GM18502 (cell line): ENCODE results near the gene NAV1.

Source experiments
- ATAC-seq: cut with Tn5 transposase; IDR thresholded peaks from one replicate; pipeline ENCODE4 v1.9.1; 2021; ENCODE audit warnings: mild to moderate bottlenecking; ENCODE audit not compliant: unreplicated experiment, poor library complexity

The NAV1 gene

GRCh38 chr1:201502511-201502857 lies 36.4 kb upstream of the NAV1 start:
- ATAC-seq, result no peak

GRCh38 chr1:201503397-201504176 lies 35.3 kb upstream of the NAV1 start:
- no peak for ATAC-seq

GRCh38 chr1:201504179-201504631 lies 34.7 kb upstream of the NAV1 start:
- ATAC-seq, result no peak

- no peak for ATAC-seq
Observed at GRCh38 chr1:201504799-201505502, 34.0 kb upstream of the NAV1 start.

- ATAC-seq, result no peak
Observed at GRCh38 chr1:201505503-201505890, 33.4 kb upstream of the NAV1 start.

- ATAC-seq, result no peak
Observed at GRCh38 chr1:201506092-201506491, 32.8 kb upstream of the NAV1 start.

- peak; percentile 90 for ATAC-seq
Observed at GRCh38 chr1:201506557-201507359, 32.2 kb upstream of the NAV1 start, which contains the start of gene CSRP1. TSS of gene CSRP1 (minus strand) at chr1:201507123. CDS start at chr1:201496303, 10,820 bp downstream.

- peak; percentile 1 for ATAC-seq
Observed at GRCh38 chr1:201507360-201507675, 31.6 kb upstream of the NAV1 start.

GRCh38 chr1:201508809-201509208 lies 30.1 kb upstream of the NAV1 start:
- no peak for ATAC-seq

- ATAC-seq, result no peak
Observed at GRCh38 chr1:201509601-201510374, 29.1 kb upstream of the NAV1 start.

- ATAC-seq, result no peak
Observed at GRCh38 chr1:201510734-201511133, 28.2 kb upstream of the NAV1 start.

GRCh38 chr1:201511396-201511940 lies 27.5 kb upstream of the NAV1 start:
- no peak for ATAC-seq

- ATAC-seq, result peak; percentile 42
Observed at GRCh38 chr1:201511941-201512539, 26.9 kb upstream of the NAV1 start.

GRCh38 chr1:201513498-201514243 lies 25.3 kb upstream of the NAV1 start:
- no peak for ATAC-seq

- no peak for ATAC-seq
Observed at GRCh38 chr1:201514466-201514865, 24.5 kb upstream of the NAV1 start.

- ATAC-seq, result no peak
Observed at GRCh38 chr1:201515062-201515750, 23.7 kb upstream of the NAV1 start.

GRCh38 chr1:201515895-201516294 lies 23.0 kb upstream of the NAV1 start:
- no peak for ATAC-seq

- ATAC-seq, result no peak
Observed at GRCh38 chr1:201516511-201517127, 22.3 kb upstream of the NAV1 start.
